WTC11 (cell line): ENCODE data around the gene ABTB2.

Experiments
- CBFB ChIP-seq: sonication (generic); formaldehyde crosslinking; IDR thresholded peaks from 2 replicates; pipeline ENCODE4 v1.8.1; 2022; ENCODE audit warnings: mild to moderate bottlenecking, low read depth, missing genetic modification reagents
- CREB1 ChIP-seq: sonication (generic); formaldehyde crosslinking; IDR thresholded peaks from 2 replicates; pipeline ENCODE4 v1.8.0; 2023; ENCODE audit warnings: mild to moderate bottlenecking, missing genetic modification reagents
- ELF4 ChIP-seq: sonication (generic); formaldehyde crosslinking; IDR thresholded peaks from 2 replicates; pipeline ENCODE4 v1.8.1; 2022; ENCODE audit warnings: low read depth, mild to moderate bottlenecking, moderate library complexity, missing genetic modification reagents
- IRF2 ChIP-seq: sonication (generic); formaldehyde crosslinking; IDR thresholded peaks from 2 replicates; pipeline ENCODE4 v1.8.0; 2022; ENCODE audit warnings: low read depth, missing genetic modification reagents, borderline replicate concordance
- NFATC4 ChIP-seq: fragments of 250-450 bp; sonication (Bioruptor Pico); IDR thresholded peaks from 2 replicates; pipeline ENCODE4 v1.9.0; 2021; ENCODE audit warnings: mild to moderate bottlenecking
- RELA ChIP-seq: sonication (generic); formaldehyde crosslinking; IDR thresholded peaks from 2 replicates; pipeline ENCODE4 v1.8.1; 2022; ENCODE audit warnings: missing genetic modification reagents, mild to moderate bottlenecking, borderline replicate concordance
- SP1 ChIP-seq: sonication (generic); formaldehyde crosslinking; conservative IDR thresholded peaks from 2 replicates; pipeline ENCODE4 v1.8.1; 2022; ENCODE audit warnings: missing genetic modification reagents
- TEAD4 ChIP-seq: sonication (generic); formaldehyde crosslinking; IDR thresholded peaks from 2 replicates; pipeline ENCODE4 v1.8.0; 2022; ENCODE audit warnings: mild to moderate bottlenecking, missing genetic modification reagents
- TP53 ChIP-seq: sonication (generic); formaldehyde crosslinking; IDR thresholded peaks from 2 replicates; pipeline ENCODE4 v1.8.1; 2023; ENCODE audit warnings: mild to moderate bottlenecking, missing genetic modification reagents
- TF ChIP-seq, protein P1 (sequence below): fragments of 200-600 bp; IDR thresholded peaks from 2 replicates; pipeline ENCODE4 v1.8.0; 2022; ENCODE audit warnings: antibody characterized with exemption
- TF ChIP-seq, protein P2 (sequence below): sonication (generic); formaldehyde crosslinking; IDR thresholded peaks from 2 replicates; pipeline ENCODE4 v1.8.1; 2022; ENCODE audit warnings: low read depth, missing genetic modification reagents, borderline replicate concordance
- TF ChIP-seq, protein P3 (sequence below): sonication (generic); formaldehyde crosslinking; IDR thresholded peaks from 2 replicates; pipeline ENCODE4 v1.8.0; 2022; ENCODE audit warnings: mild to moderate bottlenecking, missing genetic modification reagents
- TF ChIP-seq, protein P4 (sequence below): sonication (generic); formaldehyde crosslinking; IDR thresholded peaks from 2 replicates; pipeline ENCODE4 v1.8.0; 2022; ENCODE audit warnings: mild to moderate bottlenecking, missing genetic modification reagents

DNA sequence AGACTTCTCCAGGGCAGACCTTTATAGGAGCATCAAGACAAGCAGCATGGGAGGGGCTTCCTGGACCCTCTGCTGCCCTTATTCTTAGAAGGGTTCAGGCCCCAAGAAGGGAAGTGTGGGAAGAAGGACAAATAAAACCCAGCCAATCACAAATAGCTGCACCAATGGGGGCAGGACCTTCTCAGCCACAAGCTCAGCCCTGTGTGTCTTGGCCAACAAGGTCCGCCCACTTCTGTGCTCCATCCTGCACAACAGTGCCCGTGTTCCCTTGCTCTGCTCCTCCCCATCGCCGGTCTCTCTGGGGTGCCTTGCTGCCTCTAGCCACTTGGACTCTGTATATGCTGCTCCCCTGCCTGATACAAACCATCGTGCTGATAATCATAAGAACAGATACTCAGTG, 166.2 kb downstream of the ABTB2 start:
- no peak for TF ChIP-seq RELA (CRISPR knock-in tag)
- TF ChIP-seq, protein P1, sequence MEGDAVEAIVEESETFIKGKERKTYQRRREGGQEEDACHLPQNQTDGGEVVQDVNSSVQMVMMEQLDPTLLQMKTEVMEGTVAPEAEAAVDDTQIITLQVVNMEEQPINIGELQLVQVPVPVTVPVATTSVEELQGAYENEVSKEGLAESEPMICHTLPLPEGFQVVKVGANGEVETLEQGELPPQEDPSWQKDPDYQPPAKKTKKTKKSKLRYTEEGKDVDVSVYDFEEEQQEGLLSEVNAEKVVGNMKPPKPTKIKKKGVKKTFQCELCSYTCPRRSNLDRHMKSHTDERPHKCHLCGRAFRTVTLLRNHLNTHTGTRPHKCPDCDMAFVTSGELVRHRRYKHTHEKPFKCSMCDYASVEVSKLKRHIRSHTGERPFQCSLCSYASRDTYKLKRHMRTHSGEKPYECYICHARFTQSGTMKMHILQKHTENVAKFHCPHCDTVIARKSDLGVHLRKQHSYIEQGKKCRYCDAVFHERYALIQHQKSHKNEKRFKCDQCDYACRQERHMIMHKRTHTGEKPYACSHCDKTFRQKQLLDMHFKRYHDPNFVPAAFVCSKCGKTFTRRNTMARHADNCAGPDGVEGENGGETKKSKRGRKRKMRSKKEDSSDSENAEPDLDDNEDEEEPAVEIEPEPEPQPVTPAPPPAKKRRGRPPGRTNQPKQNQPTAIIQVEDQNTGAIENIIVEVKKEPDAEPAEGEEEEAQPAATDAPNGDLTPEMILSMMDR = no peak
- TF ChIP-seq, protein P2, sequence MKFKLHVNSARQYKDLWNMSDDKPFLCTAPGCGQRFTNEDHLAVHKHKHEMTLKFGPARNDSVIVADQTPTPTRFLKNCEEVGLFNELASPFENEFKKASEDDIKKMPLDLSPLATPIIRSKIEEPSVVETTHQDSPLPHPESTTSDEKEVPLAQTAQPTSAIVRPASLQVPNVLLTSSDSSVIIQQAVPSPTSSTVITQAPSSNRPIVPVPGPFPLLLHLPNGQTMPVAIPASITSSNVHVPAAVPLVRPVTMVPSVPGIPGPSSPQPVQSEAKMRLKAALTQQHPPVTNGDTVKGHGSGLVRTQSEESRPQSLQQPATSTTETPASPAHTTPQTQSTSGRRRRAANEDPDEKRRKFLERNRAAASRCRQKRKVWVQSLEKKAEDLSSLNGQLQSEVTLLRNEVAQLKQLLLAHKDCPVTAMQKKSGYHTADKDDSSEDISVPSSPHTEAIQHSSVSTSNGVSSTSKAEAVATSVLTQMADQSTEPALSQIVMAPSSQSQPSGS (CRISPR knock-in tag) = no peak
- TF ChIP-seq, protein P3, sequence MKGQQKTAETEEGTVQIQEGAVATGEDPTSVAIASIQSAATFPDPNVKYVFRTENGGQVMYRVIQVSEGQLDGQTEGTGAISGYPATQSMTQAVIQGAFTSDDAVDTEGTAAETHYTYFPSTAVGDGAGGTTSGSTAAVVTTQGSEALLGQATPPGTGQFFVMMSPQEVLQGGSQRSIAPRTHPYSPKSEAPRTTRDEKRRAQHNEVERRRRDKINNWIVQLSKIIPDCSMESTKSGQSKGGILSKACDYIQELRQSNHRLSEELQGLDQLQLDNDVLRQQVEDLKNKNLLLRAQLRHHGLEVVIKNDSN (CRISPR knock-in tag) = no peak
- TF ChIP-seq CBFB = no peak
- TF ChIP-seq, protein P4, sequence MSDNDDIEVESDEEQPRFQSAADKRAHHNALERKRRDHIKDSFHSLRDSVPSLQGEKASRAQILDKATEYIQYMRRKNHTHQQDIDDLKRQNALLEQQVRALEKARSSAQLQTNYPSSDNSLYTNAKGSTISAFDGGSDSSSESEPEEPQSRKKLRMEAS (CRISPR knock-in tag) = no peak
- no peak for TF ChIP-seq NFATC4 (CRISPR knock-in tag)
- TF ChIP-seq SP1 (CRISPR knock-in tag) = no peak
- TF ChIP-seq TP53 (CRISPR knock-in tag) = no peak
- TF ChIP-seq TEAD4 (CRISPR knock-in tag) = no peak
- TF ChIP-seq CREB1 = no peak
- TF ChIP-seq ELF4 = no peak
- no peak for TF ChIP-seq IRF2 (CRISPR knock-in tag)
